ENCODE data around the gene RETREG3. TPM values are rescaled to one million over a fixed set of nuclear protein-coding genes. Genes with fewer than 3 reads are reported as not detected.
A peak's percentile ranks its signal among the peaks of the same experiment; 100 is the strongest.
"Not testable (repeated sequence)": the region's sequence is repeated elsewhere in the genome, so short reads cannot be mapped to it uniquely, and the experiment has no call there.

Gene RETREG3
- total RNA-seq, 1 experiment from 2014 or later: 62.3 TPM

- no peak for DNase-seq (ENCODE audit: low spot score)
Measured at GRCh38 chr17:42553161-42553818, 55.9 kb downstream of the RETREG3 start.

DNA sequence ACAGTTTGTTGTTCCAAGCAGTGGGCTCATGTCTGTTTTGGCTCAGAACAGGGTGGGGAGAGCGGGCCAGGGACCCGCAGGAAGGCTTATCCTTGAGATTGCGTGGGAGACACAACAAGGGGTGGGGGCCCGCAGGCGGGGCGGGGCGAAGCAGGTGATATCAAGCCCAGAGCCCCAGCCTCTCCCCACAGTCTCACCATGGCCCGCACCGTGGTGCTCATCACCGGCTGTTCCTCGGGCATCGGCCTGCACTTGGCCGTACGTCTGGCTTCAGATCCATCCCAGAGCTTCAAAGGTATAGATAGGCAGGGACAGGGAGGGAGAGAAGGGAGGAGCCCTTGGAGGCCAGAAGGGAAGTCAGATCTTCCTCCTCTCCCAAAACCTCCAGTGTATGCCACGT lies 56.4 kb downstream of the RETREG3 start, which contains the start of gene HSD17B1:
HSD17B1 (plus strand) TSS at position 188 of the 400 bp plus-strand sequence; CDS start at position 199, 11 bp downstream.
- DNase-seq (ENCODE audit: low spot score): not testable (repeated sequence)

- DNase-seq (ENCODE audit: low spot score): no peak
Measured at GRCh38 chr17:42548993-42549755, 60.0 kb downstream of the RETREG3 start.

DNA sequence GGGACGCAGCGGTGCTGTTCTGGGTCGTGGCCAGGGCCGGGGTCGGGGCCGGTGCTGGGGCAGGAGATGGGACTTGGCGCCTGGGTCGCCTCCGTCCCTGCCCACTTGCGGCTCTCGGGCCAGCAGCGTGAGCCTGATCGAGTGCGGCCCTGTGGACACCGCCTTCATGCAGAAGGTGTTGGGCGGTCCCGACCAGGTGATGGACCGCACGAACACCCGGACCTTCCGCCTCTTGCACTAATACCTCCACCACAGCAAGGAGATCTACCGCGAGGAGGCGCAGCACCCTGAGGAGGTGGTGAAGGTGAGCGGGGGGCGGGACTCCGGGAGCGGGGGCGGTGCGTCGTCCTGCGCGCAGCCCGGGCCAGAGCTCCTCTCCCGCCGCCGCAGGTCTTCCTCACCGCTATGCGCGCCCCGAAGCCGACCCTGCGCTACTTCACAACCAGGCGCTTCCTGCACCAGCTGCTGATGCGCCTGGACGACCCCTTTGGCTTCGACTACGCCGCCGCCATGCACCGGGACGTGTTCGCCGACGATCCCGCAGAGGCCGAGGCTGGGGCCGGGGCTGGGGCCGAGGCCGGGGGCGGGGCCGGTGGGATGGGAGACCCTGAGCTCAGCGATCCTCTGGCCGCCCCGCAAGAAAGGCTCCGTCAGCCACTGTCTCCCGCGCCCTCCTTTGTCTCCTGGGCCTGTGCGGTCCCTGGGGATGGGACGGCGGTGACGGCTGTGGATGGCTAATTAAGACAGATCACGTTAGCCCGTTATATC lies 60.9 kb downstream of the RETREG3 start:
- no peak for DNase-seq (ENCODE audit: low spot score)

GRCh38 chr17:42547698-42548069 lies 61.5 kb downstream of the RETREG3 start:
- no peak for DNase-seq (ENCODE audit: low spot score)

GRCh38 chr17:42547001-42547461 lies 62.1 kb downstream of the RETREG3 start:
- DNase-seq (ENCODE audit: low spot score): no peak

DNA sequence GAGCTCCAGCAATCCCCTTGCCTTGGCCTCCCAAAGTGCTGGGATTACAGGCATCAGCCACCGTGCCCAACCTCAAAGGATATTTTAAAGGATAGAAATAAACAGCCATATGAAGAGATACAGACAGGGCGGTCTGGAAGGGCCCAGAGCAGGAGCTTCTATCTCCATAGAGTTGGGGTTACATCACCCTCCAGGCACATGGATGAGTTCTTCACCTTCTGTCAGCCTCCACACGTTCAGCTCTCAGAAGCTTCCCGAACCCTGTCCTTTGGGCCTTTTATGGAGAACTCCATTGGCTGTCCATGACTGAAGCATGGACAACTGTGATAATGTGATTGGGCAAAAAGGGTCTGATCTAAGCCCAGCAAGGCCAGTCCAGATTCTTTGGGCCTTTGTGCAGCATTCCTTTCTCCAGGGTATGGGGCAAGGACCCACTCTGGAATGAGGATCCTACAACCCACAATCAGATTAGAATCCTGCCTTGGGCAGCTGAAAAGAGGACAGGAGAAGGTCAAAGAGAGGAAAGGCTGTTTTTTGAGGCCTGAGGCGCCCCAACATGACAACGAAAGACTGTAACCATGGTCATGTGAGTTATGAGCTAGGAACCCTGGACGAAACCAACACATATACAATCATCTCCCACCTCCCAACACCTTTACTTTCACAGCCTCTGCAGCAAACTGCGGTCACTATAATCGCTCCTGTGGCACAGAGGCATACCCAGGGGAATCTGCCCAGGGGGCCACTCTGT lies 63.2 kb downstream of the RETREG3 start:
- not testable (repeated sequence) for DNase-seq (ENCODE audit: low spot score)

- DNase-seq (ENCODE audit: low spot score): no peak
Measured at GRCh38 chr17:42544874-42545283, 64.3 kb downstream of the RETREG3 start.

- no peak for DNase-seq (ENCODE audit: low spot score)
Measured at GRCh38 chr17:42543190-42544079, 65.7 kb downstream of the RETREG3 start.

- DNase-seq (ENCODE audit: low spot score): peak; percentile 63
Measured at GRCh38 chr17:42541041-42541833, 67.9 kb downstream of the RETREG3 start.

DNA sequence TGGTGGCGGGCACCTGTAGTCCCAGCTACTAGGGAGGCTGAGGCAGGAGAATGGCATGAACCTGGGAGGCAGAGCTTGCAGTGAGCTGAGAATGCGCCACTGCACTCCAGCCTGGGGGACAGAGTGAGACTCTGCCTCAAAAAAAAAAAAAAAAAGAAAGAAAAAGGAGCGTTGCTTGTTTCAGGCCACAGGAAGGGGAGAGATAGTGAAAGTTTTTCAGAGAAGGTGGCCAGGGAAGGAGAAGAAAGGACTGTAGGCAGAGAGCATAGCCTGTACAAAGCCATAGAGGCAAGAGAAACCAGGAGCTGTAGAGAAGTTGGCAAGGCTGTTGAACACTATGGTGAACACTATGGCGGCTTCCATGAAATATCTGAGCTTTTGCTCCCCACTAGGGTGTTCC lies 68.6 kb downstream of the RETREG3 start:
- not testable (repeated sequence) for DNase-seq (ENCODE audit: low spot score)

GRCh38 chr17:42538482-42538881 lies 70.7 kb downstream of the RETREG3 start:
- DNase-seq (ENCODE audit: low spot score): no peak

DNA sequence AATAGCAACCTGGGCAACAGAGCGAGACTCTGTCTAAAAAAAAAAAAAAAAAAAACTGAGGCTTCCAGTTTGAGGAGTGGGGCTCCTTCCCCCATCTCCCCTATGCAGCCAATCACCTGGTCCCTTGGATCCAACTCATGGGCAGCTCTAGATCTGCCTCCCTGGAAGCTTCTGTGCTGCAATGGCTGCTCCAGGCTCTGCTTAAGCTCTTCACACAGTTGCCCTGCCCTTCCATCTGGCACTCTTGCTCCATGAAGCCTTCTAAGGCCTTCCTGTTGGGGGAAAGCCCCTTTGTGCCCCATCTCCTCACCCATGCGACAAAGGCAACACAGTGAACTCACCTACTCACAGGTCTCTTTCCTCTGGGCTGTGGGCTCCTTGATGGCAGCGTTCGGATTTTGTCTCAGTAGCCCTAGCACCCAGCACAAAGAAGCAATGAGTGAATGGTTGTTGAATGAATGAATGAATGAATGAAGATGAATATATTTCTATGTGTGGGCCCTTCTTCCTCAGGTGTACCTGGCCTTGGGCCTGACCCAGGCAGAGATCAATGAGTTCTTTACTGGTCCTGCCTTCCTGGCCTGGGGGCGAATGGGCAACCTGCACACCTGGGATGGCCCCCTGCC lies 71.2 kb downstream of the RETREG3 start:
- no peak for DNase-seq (ENCODE audit: low spot score)

DNA sequence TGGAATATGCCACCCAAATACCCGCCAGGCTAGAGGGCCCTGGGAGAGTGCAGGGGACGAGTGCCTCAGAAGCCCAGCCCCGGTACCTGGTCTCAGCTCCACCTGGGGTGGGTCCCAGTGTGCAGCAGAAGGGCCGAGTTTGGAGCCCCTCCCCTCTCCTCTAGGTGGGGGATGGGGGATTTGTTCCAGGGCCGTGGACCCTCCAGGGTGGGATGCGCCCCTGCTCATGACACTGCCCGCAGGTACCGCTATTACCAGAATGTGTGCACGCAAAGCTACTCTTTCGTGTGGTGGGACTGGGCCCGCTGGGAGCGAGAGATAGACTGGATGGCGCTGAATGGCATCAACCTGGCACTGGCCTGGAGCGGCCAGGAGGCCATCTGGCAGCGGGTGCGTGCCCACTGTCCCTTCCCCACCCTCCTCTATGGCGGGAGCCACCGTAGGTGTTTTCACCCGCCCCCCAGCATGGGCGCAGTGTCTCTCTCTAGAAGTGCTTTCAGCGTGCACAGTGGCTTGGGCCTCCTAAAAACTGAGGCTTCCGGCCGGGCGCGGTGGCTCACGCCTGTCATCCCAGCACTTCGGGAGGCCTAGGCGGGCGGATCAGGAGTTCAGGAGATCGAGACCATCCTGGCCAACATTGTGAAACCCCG lies 71.9 kb downstream of the RETREG3 start:
- DNase-seq (ENCODE audit: low spot score): no peak

DNA sequence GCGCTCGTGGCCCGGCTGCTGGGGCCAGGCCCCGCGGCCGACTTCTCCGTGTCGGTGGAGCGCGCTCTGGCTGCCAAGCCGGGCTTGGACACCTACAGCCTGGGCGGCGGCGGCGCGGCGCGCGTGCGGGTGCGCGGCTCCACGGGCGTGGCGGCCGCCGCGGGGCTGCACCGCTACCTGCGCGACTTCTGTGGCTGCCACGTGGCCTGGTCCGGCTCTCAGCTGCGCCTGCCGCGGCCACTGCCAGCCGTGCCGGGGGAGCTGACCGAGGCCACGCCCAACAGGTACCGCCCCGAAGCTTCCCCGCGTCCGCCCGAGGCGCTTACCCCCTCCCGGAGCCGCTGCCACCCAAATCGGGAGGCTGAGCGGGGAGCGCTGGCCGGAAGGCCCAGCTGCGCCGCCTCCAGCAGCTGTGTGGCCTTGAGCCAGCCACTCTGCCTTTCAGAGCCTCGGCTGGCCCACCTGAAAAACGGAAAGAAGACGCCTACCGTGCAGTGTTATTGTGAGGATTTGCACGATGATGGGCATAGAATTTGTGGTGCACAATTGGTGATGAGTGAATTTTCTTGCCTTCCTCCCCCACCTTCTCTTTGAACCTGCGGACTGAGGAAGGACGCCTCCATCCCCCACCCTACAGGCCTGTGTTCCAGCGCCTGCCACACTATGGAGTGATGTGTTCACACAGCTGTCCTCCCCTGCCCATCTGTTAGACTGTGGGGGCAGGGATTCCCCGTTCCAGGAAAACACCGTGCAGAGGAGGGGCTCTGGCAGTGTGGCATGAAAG lies 72.6 kb downstream of the RETREG3 start:
- DNase-seq (ENCODE audit: low spot score): peak; percentile 83

- DNase-seq (ENCODE audit: low spot score): peak; percentile 83
Measured at GRCh38 chr17:42536048-42536371, 73.2 kb downstream of the RETREG3 start, which contains the start of gene NAGLU. TSS of gene NAGLU (plus strand) at chr17:42536241. CDS start at chr17:42536273, 32 bp downstream.

GRCh38 chr17:42535155-42536047 lies 73.8 kb downstream of the RETREG3 start:
- no peak for DNase-seq (ENCODE audit: low spot score)
